Inflammatory macrophage treated with lipopolysaccharide for 4 hours (primary cell): ENCODE measurements around the gene OR51E1.

Experiments used
- DNase-seq: peaks from one replicate; pipeline ENCODE4 v3.0.0-alpha.2; 2020

Gene OR51E1

GRCh38 chr11:4643682-4644081 is at the start of gene OR51E1:
TSS of gene OR51E1 (plus strand) at chr11:4643982. CDS start at chr11:4652527, 8,545 bp downstream.
- no peak for DNase-seq

DNA sequence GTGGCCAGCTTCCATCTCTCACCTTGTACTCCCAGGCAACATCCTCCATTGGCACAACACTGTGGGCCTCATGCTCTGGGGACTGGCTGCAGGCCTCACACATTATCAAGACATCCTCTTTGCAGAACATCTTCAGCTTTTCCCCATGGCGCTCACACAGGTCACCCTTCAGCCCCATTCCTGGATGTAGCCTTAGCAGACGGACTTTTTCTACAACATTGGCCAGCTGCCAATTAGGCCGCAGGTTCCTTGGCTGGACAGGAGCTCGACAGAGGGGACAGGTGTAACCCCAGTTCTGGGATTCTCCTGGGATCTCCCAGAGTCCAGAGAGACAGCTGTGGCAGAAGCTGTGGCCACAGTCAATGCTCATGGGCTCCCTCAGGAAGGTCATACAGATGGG is 38.7 kb upstream of the OR51E1 start:
- no peak for DNase-seq

GRCh38 chr11:4606231-4607015 is 37.4 kb upstream of the OR51E1 start:
- no peak for DNase-seq

DNA sequence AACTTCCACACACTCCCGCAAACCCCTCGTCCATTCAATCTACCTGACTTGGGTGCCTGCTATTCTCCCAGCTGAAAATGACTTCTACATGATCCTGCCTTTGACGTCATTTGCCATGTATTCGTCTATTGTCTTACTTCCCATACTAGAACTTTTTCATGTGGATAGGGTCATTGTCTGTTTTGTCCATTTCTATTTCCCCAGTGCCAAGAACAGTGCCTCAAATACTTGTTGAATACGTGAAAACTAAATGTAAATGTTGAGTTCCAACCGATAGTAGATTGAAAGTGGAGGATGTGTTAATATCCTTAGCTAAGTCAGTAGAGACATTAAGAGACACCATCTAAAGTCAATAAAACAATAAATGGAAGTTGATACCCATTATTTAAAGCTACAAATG is 36.7 kb upstream of the OR51E1 start:
- DNase-seq = peak; percentile 37

GRCh38 chr11:4607781-4608666 is 35.8 kb upstream of the OR51E1 start, which contains the start of gene TRIM68:
TSS of gene TRIM68 (minus strand) at chr11:4608231. CDS start at chr11:4605504, 2,727 bp downstream.
- DNase-seq = peak; percentile 96

GRCh38 chr11:4610258-4610935 is 33.4 kb upstream of the OR51E1 start:
- DNase-seq = peak; percentile 31

GRCh38 chr11:4611986-4612385 is 31.8 kb upstream of the OR51E1 start:
- no peak for DNase-seq

DNA sequence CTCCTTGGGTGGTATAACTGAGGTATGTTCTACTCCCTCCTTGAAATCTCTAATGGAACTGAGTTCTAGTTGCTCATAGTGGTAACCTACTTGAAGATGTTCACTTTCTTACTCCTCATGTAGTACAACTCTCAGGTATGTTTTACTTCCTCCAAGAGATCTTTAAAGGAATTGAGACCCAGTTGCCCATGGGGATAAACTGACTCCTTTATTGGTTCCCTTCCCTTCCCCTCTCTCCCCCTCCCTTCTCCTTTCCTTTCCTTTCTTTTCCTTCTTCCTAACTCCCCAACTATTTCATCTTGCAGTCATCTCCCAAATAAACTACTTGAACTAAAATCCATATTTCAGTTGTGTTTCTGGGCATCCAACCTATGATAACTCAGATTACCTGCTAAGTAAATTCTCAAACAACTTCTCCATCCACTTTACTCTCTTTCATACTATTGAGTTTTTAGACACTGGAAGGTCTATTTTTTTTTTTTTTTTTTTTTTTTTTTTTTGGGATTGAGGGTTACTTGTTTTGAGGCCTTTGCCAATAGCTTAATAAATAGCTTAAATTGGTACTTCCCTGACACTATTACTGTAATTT is 27.8 kb upstream of the OR51E1 start:
- DNase-seq = no peak

DNA sequence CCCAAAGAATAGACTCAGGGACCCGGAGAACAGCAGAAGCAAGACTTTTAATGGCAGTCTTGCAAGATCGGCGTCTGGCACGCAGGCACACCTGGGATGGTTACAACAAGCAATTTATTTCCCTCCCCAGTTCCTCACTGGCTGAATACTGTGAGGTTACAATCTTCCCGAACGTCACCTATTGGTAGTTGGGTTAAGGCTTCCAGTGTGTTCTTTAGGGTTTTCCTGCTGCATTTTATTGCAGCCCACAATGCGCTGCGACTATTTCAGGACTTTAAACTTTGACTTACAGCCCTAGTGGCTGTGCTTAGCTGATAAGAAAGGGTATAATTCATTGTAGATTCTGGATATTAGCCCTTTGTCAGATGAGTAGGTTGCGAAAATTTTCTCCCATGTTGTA is 24.3 kb upstream of the OR51E1 start:
- no peak for DNase-seq

DNA sequence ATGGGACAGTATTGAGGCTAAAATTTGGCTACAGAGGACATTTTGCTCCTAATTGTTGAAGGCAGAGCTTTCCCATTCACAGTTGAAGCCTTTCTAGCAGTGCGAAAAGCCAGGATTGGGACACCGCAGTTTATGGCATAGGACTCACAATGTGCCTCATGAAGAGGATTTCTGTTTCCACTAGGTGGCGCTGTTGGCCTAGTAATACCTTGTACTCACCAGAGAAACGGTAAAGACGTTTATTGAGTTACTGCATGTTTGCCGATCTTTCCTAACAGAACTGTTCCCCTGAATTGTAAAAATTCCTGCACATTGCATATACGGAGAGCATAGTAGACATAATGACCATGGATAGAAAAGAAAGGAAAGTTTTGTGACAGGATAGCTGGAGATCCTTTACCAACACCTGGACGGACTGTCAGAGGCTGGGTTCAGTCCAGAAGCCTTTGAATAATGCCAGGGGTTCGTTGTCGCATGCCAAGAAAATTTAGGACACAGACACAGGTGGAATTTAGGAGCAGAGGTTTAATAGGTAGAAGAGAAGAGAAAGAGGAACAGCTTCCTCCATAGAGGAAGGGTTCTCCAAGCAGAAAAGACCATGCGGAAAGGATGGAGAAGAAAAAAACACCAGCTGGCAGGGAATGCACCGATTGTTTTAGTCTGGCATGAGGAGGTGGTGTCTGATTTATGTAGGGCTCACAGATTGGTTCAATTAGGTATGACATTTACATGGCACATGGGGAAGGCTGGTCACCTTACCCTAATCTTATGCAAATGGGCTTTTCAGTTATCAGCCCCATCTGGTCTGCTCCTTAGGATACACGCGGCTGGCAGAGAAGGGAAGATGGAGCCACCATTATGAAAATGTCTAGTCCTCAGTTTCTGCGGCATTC is 17.3 kb upstream of the OR51E1 start:
- DNase-seq = peak; percentile 57

DNA sequence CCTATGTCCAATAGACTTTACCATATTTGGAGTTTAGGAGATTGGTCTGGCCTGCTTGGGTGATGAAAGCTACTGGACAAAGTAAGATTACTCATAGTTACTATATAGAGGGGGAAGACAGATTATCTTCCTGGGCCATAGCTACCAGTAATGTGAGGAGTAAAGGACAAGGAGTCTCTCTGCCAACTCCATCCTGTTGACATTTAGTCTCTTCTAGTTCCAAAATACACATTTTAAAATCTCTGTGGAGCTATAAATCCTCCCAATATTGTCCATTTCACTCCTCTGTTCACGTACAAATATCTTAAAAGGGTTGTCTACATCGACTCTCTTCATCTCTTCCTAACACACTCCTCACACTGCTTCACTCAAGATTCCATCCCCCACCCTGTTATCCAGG is 7.6 kb upstream of the OR51E1 start:
- no peak for DNase-seq

DNA sequence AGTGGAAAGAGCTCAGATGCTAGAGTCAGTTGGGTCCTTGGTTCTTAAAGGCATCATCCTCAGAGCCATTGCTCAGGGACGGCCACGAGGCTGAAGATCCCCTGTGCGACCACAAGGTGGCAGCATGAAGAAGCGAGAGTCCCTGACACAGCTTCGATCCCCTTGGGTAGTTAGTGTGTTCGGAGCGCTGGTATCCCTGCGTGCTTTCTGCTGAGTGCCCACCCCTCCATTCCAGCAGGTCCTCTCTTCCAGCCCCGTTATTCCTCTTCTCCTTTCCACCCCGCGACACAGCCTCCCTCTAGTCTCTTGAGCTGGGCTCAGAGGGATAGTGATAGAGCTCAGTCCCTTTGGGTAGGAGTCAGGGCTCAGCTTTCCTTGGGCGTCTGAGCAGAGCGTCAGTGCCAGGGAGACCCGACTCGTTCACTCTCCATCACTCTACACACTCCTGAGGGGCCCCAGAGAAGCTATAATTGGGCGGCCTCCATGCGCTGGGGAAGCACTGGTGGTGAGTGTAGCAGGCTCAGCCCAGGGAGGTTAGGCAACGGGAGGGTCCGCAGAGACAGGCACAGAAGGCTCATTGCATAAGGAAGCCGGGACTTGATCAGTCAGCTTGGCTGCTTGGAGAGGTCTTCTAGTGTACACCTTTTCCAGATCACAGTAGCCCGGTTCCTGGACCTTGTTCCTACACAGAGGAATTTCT is 6.7 kb upstream of the OR51E1 start, which contains the start of gene OR51D1:
TSS of gene OR51D1 (plus strand) at position 516 of the 700 bp plus-strand sequence. CDS start 2,314 bp downstream, outside the sequence.
- peak; percentile 49 for DNase-seq

DNA sequence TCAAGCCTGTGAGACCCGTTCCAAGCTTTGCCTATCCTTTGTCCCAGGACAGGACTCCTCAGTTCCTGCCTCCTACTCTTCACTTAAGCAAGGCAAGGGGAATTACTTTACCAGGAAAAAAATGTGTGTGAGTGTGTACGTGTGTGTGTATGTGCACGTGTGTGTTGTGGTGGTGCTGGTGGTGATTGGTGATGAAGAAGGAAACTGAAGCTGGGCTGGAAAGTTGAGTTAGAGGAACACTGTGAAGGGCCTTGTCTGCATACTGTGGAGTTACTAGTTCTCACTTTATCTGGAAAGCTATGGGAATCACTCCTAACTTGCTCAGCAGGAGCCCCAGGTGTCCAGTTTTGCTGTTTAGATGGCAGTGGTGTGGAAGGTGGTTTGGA is 6.1 kb upstream of the OR51E1 start:
- DNase-seq = no peak

DNA sequence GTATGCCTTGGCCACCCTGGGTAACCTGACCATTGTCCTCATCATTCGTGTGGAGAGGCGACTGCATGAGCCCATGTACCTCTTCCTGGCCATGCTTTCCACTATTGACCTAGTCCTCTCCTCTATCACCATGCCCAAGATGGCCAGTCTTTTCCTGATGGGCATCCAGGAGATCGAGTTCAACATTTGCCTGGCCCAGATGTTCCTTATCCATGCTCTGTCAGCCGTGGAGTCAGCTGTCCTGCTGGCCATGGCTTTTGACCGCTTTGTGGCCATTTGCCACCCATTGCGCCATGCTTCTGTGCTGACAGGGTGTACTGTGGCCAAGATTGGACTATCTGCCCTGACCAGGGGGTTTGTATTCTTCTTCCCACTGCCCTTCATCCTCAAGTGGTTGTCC is 3.9 kb upstream of the OR51E1 start:
- DNase-seq = no peak

DNA sequence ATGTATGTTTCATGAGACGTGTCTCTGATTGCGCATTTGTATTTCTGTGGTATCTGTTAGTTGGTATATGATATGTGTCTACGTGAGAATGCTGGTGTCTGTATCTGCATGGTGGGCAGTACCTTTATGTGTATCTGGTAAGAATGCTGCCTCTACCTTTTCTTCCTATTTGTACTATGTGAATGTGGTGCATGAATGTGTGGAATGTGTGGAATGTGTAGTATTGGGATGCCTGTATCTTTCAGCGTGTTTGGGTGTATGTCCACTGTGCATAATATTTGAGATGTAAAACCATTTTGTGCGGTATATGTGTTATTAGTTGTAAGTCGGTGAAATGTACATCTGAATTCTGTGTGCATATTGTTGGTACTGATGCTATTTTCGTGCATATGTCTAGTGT is 2.3 kb upstream of the OR51E1 start:
- no peak for DNase-seq

GRCh38 chr11:4642043-4642442 is 1.7 kb upstream of the OR51E1 start:
- DNase-seq = no peak

DNA sequence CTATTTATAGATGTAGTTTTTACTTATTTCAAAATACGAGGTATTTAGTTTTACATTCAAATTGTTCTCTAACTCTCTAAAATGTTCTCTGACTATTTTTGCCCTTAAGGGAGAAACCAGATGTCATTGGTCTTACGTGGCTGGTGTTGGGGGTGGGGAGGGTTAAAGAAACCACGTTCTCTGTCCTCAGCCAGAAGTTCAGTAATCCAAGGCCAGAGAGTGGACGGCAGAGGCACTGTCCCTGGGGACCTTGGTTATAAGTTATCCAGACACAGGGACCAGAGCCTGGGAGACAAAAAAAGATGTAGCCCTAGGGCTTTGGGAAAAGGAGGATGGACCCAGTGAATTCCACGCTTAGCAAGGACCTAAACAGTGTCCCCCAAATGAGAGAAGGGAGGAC is 706 bp upstream of the OR51E1 start:
- no peak for DNase-seq

- DNase-seq = no peak
Observed at GRCh38 chr11:4644233-4644632, 451 bp downstream of the OR51E1 start.

- DNase-seq = no peak
Observed at GRCh38 chr11:4645974-4646373, 2.2 kb downstream of the OR51E1 start.

GRCh38 chr11:4647766-4648165 is 4.0 kb downstream of the OR51E1 start:
- no peak for DNase-seq
